Nucleus accumbens (tissue), 56 donors: Measurements from ENCODE around the gene PRDX6.
A peak's percentile ranks its signal among the peaks of the same experiment; 100 is the strongest.
"Not testable (repeated sequence)": the region's sequence is repeated elsewhere in the genome, so short reads cannot be mapped to it uniquely, and the experiment has no call there.

Experiments
- DNase-seq, 56 donors: peaks; one replicate each; lab custom pipeline; 2025; lab: John Stamatoyannopoulos, UW

PRDX6 gene

DNA sequence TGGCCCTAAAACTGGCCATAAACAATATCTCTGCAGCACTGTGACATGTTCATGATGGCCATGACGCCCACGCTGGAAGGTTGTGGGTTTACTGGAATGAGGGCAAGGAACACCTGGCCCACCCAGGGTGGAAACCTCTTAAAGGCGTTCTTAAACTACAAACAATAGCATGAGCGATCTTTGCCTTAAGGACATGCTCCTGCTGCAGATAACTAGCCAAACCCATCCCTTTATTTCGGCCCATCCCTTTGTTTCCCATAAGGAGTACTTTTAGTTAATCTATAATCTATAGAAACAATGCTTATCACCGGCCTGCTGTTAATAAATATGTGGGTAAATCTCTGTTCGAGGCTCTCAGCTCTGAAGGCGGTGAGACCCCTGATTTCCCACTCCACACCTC, 16.0 kb downstream of the PRDX6 start:
- not testable (repeated sequence) for DNase-seq

DNA sequence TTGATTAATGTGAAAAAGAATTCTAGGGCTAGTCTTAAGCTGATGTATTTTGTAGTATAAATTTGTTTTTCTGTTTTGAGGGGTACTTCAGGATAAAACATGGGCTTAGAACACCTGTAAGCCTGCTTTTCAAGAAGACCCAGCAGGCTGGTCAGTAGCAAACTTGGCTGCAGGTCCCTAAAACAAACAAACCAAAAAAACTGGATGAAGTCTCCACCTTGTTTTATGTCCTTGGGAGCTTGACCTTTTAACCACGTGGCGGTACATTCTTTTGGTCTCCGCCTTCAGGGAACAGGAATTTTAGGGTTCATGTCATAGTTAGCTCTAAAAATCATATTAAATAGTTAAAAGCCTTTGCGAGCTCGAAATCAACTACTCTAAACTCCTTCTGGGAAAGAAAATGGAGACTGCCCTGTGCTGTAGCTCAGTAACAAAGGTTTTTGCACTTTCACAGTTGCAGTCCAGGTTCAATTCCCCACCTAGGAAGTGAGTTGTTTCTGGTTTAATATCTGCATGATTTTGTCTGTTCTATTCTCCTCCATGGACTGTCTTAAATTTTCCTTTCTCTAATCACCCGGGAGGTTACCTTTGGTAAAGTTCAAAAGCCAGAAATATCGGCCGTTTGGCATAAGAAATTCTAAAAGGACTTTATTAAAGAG, 18.6 kb downstream of the PRDX6 start:
- no peak for DNase-seq

DNA sequence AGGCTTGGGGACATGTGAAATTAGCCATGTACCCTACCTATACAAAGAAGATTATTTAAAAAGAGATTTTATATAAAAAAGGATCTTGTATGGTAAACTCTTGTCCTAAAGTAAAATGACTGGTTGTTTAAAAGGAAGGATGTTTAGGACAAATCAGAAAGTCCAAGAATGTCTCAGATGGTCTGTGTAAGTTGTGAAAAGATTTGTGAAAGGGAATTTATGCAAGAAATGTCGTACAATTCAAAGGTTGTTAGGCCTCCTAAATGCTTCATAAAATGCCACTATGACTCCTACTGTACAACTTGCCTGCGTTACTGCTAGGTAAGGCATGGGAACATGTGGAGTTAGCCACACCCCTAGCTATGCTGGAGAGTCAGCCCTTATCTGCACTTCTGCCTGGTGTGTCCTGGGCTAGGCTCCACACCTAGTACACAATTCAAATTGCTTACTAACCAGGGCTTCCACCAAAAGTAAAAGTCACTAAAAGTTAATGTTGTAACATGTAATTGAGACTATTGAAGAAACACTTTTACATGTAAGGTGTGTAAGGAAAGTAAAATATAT, 19.7 kb downstream of the PRDX6 start:
- no peak for DNase-seq

DNA sequence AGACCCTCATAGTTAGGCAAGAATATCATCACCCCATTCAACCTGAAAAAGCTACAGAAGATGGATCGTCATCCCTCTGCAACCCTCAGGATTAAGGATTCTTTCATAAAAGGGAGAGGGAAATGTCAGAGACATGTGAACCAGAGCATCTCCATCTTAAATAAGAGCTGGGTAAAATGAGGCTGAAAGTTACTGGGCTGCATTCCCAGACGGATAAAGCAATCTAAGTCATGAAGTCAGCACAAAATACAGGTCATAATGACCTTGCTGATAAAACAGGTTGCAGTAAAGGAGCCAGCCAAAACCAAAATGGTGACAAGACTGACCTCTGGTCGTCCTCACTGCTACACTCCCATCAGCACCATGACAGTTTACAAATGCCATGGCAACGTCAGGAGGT, 22.6 kb downstream of the PRDX6 start:
- no peak for DNase-seq

DNA sequence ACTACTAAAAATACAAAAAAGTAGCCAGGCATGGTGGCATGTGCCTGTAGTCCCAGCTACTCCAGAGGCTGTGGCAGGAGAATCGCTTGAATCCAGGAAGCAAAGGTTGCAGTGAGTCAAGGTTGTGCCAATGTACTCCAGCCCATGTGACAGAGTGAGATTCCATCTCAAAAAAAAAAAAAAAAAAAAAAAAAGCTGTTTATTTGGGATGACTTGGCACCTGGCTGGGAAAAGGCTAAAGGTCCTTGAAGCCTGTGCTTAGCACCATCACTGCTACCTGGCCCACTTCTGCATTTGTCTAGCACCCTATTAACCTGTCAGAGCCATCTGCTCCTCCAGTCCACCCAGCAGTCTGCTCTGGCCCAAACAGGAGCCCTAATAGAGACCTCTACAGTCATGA, 25.0 kb downstream of the PRDX6 start:
- no peak for DNase-seq

DNA sequence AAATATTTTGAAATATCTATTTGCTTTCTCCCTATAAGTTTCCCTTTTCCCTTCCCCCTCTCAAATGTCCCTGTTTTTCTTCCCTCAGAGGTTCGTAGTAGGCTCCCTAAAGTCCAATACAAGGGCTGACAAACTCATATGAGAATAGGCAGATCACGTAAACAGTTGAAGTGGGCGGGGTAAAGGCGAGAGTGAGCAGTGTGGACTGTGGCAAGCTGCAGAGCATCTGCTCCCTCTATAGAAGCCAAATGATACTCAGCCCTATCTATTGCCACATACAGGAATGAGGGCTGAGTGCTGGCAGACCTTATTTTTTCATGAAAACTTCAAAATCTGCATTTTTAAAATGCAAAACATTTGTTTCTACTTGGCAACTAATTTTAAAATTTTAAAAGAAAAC, 26.3 kb downstream of the PRDX6 start:
- DNase-seq = no peak

DNA sequence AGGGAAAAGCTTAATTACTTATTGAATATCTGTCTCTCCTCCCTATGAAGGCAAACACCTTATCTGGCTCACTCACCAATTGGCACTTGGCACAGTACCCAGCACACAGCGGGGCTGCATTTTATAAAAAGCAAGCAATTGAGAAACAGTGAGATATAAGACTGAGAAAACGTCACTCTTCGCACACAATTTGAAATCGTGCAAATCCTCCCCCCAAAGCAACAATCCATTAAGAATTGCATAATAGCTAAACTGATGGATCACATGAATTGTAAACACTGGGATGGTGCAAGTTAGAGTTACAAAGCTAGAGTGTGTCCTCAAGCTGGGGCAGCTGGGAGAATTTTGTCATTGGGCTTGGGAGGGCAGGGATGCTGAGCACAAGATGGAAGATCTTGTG, 27.1 kb downstream of the PRDX6 start:
- DNase-seq = no peak

DNA sequence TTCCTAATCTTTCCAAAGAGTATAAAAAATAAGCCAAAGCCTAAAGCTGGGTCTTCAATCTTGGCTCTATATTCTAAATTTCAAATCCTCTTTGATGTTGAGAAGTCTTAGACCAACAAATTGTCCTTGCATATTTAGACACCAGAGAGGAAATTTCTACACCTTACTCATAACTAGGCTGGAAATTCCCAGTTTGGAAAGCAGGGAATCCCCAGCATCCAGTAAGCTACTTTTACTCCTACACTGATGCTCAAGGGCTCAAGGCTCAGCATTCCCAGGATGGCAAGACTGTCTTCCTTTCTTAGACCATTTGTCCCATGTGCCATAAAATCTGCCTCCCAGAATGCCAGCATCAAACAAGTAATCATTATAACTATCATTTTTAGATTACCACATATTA, 28.3 kb downstream of the PRDX6 start:
- DNase-seq = no peak

DNA sequence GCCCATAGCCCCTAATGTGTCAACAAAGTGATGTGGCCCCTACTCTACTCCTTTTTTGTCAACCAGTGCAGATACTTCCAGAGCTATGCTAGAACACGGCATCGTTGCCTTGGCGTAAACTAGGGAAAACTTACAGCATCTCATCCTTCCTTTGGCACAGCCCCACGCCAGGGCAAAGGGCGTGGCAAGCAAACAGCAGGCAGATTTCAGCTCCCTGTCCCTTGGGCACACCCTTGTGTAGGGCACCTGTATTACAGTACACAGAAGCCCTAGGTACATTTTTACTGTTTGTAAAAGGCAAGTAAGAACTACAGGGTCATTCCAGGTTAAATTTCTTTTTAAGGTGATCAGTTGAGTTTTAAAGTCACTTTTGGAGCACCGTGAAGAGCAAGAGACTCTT, 29.3 kb downstream of the PRDX6 start:
- no peak for DNase-seq

DNA sequence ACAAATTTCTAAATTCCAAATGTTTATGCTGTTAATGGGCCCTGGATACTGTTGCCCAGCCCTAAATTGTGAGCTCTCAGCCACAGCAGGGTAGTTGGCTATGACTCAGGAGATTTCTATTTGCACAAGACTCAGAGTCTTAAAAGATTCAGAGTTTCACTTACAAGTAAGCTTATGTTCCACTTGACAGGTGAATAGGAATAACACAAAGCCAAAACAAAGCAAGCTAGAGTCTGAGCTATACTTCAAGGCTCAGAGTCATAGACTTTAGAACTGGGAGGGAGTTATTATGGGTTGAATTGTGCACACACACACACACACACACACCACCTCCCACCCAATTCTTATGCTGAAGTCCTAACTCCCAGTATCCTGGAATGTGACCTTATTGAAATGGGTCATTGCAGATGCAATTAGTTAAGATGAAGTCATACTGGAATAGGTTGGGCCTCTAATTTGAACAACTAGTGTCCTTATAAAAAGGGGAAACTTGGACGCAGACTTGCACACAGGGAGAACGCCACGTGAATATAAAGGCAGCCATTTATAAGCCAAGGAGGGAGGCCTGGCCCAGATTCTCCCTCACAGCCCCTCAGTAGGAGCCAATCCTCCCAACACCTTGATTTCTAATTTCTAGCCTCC, 30.2 kb downstream of the PRDX6 start:
- DNase-seq = peak in 7 of 56 donors; percentile 2 to 45 (median 21)

DNA sequence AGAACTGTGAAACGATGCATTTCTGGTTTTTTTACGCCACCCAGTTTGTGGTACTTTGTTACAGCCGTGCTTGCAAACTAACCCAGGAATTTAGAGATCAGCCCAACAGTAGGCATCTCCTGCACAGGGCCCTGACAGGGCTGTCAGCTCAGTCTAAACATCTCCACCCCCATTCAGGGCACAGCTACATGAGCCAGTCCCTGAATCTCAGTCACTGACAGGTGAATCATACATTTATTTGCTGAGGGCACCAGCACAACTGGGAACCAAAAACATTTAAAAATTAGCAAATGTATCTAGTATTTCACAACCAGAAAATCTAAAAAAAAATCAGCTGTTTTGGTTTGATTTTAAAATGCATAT, 30.7 kb downstream of the PRDX6 start:
- peak in 8 of 56 donors; percentile 5 to 45 (median 14) for DNase-seq

DNA sequence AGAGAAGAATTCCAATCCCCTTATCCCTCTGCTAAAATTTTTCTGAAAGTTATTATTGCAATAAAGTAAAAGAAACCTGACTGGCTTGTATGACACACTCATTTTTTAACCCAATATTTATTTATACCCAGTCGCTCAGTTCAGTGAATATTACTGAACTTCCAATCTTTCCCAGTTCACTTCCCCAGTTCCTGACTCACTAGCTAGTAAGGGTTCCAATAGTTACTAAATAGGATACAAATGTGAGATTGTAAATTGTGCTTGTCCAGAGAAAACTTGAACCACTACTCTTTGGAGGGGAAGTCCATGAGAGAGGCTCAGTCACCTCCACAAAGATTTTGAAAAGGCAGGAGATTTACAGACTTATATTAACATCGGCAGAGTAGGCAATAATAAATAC, 31.4 kb downstream of the PRDX6 start:
- DNase-seq = no peak

DNA sequence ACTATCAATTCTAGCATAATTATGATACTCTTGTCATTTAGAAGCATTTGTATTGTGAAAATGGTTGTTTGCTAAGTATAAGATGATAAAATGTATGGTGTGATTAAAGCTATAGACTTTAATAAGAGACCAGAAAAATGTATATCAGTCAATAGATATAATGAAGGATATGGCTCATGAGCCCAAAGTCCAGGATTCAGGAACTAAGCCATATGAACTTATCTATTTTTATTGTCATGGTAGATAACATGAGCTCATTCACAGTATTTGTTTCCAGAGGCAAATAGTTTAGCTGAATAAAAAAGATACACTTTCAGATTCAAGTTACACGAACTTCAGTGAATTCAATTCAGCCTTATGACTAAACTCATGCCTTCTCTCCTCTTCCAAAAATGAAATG, 32.7 kb downstream of the PRDX6 start:
- no peak for DNase-seq

DNA sequence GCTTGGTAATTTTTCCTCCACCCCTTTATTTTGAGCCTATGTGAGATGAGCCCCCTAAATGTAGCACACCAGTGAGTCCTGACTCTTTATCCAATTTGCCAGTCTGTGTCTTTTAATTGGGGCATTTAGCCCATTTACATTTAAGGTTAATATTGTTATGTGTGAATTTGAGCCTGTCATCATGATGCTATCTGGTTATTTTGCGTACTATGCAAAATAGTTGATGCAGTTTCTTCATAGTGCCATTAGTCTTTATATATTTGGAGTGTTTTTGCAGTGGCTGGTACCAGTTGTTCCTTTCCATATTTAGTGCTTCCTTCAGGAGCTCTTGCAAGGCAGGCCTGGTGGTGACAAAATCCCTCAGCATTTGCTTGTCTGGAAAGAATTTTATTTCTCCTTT, 37.4 kb downstream of the PRDX6 start:
- DNase-seq = not testable (repeated sequence)

DNA sequence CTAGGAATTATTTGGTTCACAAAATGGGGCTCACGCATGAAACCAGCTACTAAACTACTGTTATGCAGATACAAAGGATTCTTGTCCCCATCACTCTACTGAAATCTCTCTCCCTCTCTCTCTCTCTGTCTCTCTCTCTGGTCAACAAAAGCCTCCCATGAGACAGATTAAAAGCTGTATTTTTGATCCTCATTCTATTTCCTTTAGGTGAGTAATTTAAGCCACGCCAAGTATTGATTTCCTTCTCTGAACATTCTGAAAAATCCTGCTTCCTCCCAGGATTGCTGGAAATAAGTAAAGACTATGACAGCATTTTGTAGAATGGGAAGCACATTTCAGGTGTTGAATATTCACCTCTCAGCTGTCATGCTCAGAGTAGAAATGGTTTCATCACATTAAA, 43.7 kb downstream of the PRDX6 start:
- no peak for DNase-seq

DNA sequence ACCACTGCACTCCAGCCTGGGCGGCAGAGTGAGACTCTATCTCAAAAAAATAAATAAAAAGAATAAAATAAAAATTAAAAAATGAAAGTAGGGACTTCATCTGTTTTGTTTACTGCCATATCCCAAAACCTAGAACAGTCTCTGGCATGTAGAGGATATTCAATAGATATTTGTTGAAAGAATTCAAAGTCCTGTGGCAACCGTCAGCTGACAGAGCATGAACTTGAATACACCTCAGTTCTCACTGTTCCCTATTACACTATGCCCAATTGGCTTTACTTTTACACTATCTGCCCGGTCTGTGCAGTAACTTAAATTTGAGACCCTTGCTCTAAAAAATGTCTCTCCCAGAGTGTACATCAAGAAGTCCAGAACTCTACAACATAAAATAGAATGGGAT, 46.2 kb downstream of the PRDX6 start:
- DNase-seq = no peak

DNA sequence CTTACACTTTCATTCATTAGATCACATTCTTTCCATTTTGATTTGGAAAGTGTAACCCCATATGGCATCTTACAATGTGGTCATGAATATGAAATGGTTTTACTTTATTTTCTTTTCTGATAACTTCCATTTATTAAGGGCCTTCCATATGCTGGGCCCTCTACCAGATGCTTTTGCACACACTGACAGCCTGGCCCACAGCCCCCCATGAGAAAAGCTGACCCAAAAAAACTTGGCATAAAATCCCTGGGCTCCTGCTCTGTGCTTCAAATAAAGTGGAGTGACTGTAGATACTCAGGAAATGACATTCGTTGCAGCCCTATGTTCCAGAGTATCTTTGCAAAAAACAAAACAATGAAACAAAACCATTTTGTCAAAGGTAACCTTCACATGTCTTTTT, 48.8 kb downstream of the PRDX6 start:
- DNase-seq = no peak

DNA sequence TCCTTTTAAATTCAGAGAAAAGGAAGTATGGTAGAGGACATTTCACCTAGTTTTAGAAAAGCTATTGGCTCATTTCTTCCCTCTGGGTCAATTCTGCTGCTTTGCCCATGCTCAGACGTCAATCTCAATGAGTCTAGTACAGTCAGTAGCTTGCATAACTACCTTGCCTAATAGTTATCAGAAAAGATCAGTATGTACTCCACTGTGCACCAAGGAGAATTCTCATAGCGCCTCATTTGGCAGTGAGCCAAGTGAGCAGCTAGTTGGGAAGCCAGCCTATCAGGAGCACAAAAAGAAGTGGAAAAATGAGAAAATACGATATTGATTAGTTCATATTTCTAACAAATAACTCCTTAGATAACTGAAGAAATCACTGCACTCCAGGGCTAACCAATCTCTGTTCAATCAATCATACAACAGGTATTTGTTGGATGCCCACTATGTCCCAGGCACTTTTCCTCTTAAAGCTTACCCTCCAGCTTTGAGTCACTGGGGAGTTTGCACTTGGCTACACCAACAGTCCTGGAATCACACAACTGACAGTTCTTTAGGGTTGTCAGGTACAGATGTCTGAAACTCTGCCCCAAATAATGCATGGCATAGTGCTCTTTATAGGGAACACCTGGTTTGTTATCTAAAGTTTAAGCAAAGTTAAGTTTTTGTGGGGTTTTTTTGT, 50.2 kb downstream of the PRDX6 start:
- DNase-seq = no peak

DNA sequence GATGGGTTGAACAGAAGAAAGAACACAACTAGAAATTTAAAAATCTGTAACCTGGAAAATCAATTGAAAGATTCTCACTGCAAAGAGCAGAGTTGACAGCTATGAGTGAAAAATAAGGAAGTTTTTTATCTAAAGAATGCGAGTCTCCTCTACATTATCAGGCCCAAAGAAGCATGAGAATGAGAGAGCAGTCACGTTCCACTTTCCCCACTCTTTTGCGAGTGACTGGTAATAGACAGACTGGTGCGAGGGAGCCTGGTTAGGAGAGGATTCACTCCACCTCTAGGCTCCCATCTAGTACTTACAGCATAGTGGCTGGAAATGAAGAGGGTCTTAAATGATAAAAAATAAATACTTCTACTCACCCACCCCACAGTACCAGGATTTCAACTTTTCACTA, 52.0 kb downstream of the PRDX6 start:
- DNase-seq = no peak

DNA sequence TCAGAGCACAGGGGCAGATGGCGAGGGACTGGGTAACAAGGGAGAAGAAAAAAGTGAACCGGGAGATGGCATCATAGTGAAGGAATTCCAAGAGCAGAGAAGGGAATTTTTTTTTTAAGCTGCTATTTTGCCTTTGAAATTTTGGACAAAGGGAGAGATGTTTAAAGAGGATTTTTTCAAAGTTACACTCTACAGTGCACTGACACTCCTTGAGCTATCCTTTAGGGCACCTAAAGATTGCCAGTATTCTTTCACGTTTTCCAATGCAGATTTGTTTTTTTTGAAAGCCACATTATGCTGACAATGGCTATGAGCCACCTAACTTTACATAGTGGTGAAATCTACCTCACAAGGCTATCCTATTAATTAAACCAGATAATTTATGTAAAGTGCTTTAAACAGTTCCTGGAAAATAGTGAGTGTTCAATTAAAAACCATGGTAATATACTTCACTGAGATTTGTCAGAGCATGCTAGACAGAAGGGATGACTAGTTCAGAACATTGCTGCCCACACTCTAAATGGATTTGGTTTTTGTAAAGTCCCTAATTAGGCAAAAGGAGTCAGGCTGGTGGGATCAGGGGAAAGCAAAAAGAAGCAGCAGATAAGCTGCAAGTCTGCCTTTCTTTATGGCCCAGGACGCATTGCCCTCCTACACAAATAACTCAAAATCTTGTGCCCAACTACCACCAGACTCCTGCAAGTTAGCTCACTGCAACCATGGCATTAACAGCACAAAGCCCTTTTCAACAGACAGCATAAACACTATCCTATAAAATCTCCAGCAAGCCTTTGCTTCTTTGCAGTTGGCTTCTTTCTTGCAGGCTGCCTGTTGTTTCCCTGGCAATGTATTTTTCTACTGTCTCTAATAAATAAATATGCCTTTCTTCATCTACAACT, 53.9 kb downstream of the PRDX6 start:
- DNase-seq = peak in 2 of 56 donors; percentile 2 to 3

DNA sequence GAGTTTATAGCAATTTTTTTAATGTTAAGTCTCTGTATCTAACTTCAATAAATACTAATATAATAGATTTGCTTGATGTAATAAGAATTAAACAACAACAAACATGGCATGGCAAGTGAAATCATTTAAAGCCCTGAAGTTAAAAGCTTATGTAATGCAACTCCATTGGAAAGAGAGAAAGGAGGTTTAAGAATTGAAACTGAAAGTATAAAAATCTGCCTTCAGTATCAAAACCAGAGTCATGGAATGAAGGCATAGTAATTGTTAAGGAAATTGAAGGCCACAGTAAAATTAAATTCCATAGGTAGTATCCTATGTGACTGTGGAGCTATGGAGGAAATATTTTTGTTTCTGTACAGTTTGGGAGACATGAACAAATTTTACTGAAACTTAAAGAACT, 55.1 kb downstream of the PRDX6 start:
- no peak for DNase-seq
